ENCODE data around the gene RPL27.

DNA sequence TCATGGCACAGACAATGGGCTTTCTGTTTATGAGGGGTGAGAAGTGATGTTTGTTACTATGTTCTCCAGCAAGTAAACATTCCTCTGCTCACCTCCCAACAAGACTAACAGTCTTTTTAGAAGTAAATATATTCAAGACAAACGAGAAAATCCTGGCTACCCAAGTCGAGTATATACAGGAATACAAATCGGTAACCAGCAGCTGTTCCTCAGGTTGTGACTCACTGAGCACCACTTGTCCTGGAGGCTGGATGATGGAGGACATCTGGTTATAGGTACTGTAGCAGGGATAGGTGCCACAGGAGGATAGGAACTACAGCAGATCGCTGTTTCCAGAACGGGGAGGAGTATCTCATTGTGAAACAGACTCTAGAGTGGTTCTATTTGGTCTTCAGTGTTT, 5.3 kb upstream of the RPL27 start:
- TF ChIP-seq POLR2A (IDR thresholded peaks at IDR 0.05): no peak
- TF ChIP-seq, protein P1, sequence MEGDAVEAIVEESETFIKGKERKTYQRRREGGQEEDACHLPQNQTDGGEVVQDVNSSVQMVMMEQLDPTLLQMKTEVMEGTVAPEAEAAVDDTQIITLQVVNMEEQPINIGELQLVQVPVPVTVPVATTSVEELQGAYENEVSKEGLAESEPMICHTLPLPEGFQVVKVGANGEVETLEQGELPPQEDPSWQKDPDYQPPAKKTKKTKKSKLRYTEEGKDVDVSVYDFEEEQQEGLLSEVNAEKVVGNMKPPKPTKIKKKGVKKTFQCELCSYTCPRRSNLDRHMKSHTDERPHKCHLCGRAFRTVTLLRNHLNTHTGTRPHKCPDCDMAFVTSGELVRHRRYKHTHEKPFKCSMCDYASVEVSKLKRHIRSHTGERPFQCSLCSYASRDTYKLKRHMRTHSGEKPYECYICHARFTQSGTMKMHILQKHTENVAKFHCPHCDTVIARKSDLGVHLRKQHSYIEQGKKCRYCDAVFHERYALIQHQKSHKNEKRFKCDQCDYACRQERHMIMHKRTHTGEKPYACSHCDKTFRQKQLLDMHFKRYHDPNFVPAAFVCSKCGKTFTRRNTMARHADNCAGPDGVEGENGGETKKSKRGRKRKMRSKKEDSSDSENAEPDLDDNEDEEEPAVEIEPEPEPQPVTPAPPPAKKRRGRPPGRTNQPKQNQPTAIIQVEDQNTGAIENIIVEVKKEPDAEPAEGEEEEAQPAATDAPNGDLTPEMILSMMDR (IDR thresholded peaks at IDR 0.05): no peak
- TF ChIP-seq POLR2AphosphoS5 (IDR thresholded peaks at IDR 0.05): no peak

Data from breast epithelium (tissue), 3 donors.